Lung (tissue), 12 donors: ENCODE data around the gene MPV17L2. TPM values are rescaled to one million over a fixed set of nuclear protein-coding genes. Genes with fewer than 3 reads are reported as not detected.

Experiments used
- ATAC-seq: fragments of 200-7000 bp; cut with Tn5 transposase; one replicate; pipeline ENCODE4 v1.9.1; 2020; ENCODE audit warnings: moderate number of reproducible peaks; ENCODE audit not compliant: insufficient read depth, low FRiP score
- DNase-seq, 3 donors: peaks; one replicate each; pipeline ENCODE4 v3.0.0-alpha.2; 2013 to 2017
- H3K27ac ChIP-seq, 2 donors: one replicate each; pipeline ENCODE4 v1.5.1; 2013; ENCODE audit warnings: mild to moderate bottlenecking in 2 of 2, moderate library complexity in 2 of 2, control low read depth in 1 of 2, inconsistent platforms in 1 of 2, low read depth in 1 of 2, low read length in 1 of 2
- H3K27me3 ChIP-seq, 3 donors: one replicate each; pipeline ENCODE4 v1.5.1; 2013; ENCODE audit warnings: low read length in 2 of 3; ENCODE audit not compliant: control insufficient read depth in 3 of 3, insufficient read depth in 3 of 3
- H3K36me3 ChIP-seq, 4 donors: one replicate each; pipeline ENCODE4 v1.5.1; 2013; ENCODE audit warnings: low read length in 4 of 4, mild to moderate bottlenecking in 1 of 4, moderate library complexity in 1 of 4; ENCODE audit not compliant: control insufficient read depth in 4 of 4, insufficient read depth in 4 of 4
- H3K4me1 ChIP-seq, 5 donors: one replicate each; pipeline ENCODE4 v1.5.1; 2013; ENCODE audit warnings: low read length in 5 of 5, mild to moderate bottlenecking in 2 of 5, moderate library complexity in 1 of 5; ENCODE audit not compliant: control insufficient read depth in 5 of 5, insufficient read depth in 5 of 5
- H3K4me3 ChIP-seq: one replicate; pipeline ENCODE4 v1.5.1; 2013; ENCODE audit warnings: mild to moderate bottlenecking, control low read depth, moderate library complexity
- H3K9ac ChIP-seq, 2 donors: one replicate each; pipeline ENCODE4 v1.5.1; 2013; ENCODE audit warnings: low read length in 2 of 2, control low read depth in 1 of 2; ENCODE audit not compliant: insufficient read depth in 1 of 2
- H3K9me3 ChIP-seq, 4 donors: one replicate each; pipeline ENCODE4 v1.5.1; 2013; ENCODE audit warnings: low read length in 3 of 4, mild to moderate bottlenecking in 1 of 4, moderate library complexity in 1 of 4; ENCODE audit not compliant: control insufficient read depth in 4 of 4, insufficient read depth in 3 of 4
- CTCF ChIP-seq: IDR thresholded peaks from 2 replicates; pipeline ENCODE4 v1.5.1; 2012; ENCODE audit warnings: mild to moderate bottlenecking; ENCODE audit errors: control extremely low read depth, extremely low read depth
- WGBS, 2 donors: extraction: QIAGEN DNeasy Blood & Tissue Kit; methylation state at CpG; one replicate each; pipeline ENCODE4 v1.1.7; 2013; 5-methylcytosine and 5-hydroxymethylcytosine counted together
- polyA plus RNA-seq, 2 donors: library from polyadenylated mRNA; stranded (reverse); fragments of 200-250 nt; gene quantifications; one replicate each; pipeline ENCODE4 v1.2.1, GENCODE V29; 2013
- total RNA-seq, 2 donors: library from RNA; depleted of rRNA in 1 of 2; stranded (reverse); fragments of >200 nt in 1 of 2; gene quantifications; one replicate each; pipeline ENCODE4 v1.2.1, GENCODE V29; 2014 to 2021
- donor health status: control.
- donor health status: control.
- donor health status: Bipolar disorder and iron deficiency.
- donor health status: healthy.
- donor health status: DM: yes; HTN: yes; CAD: no.

Gene MPV17L2
- total and polyA plus RNA-seq, 4 donors, result 3.2 to 28.0 (median 18.2) TPM

- Histone ChIP-seq H3K9me3 (no peaks in the 10 kb centered on the region), H3K4me1 (peaks cover 4 to 23% (median 6%) of the 10 kb centered on the region in 5 donors), H3K9ac (no peak overlapping the region), H3K27ac (no peak overlapping the region), H3K27me3 (no peaks in the 10 kb centered on the region), H3K36me3 (peaks cover 0 to 9% (median 3%) of the 10 kb centered on the region in 4 donors), H3K4me3 (no peak overlapping the region)
- WGBS, 2 donors, result 80% methylated on average over 24 of the region's 24 CpGs
- no peak for TF ChIP-seq CTCF
- DNase-seq (no peak), ATAC-seq (no peak)
Observed at GRCh38 chr19:18202397-18202777, 9.4 kb downstream of the MPV17L2 start.

- H3K27me3 ChIP-seq, result no peaks in the 10 kb centered on the region
- peaks cover 0 to 8% (median 2%) of the 10 kb centered on the region in 4 donors for H3K36me3 ChIP-seq
- no peaks in the 10 kb centered on the region for H3K9me3 ChIP-seq
- peak overlapping the region; percentile 53 for H3K4me3 ChIP-seq
- peaks cover 4 to 23% (median 6%) of the 10 kb centered on the region in 5 donors for H3K4me1 ChIP-seq
- H3K9ac ChIP-seq, result no peak overlapping the region
- ATAC-seq, result no peak
- DNase-seq, result peak; percentile 38 to 44 (median 43)
- TF ChIP-seq CTCF, result no peak
- 7 to 10% methylated on average over 32 of the region's 32 CpGs for WGBS, 2 donors
- no peak overlapping the region for H3K27ac ChIP-seq
Observed at GRCh38 chr19:18202778-18203407, 9.9 kb downstream of the MPV17L2 start.

- H3K9ac ChIP-seq, result no peak overlapping the region
- peak in 2 of 3 donors; percentile 37 to 49 for DNase-seq
Observed at GRCh38 chr19:18203408-18203862, 10.4 kb downstream of the MPV17L2 start.

More at GRCh38 chr19:18203408-18203862, 10.4 kb downstream of the MPV17L2 start:
- 1% methylated on average over 36 to 38 of the region's 38 CpGs for WGBS, 2 donors
- peaks cover 0 to 3% (median under 1%) of the 10 kb centered on the region in 4 donors for H3K36me3 ChIP-seq
- ATAC-seq, result no peak
- H3K27me3 ChIP-seq, result no peaks in the 10 kb centered on the region
- H3K9me3 ChIP-seq, result no peaks in the 10 kb centered on the region
- H3K4me1 ChIP-seq, result peaks cover 4 to 23% (median 6%) of the 10 kb centered on the region in 5 donors
- peak overlapping the region; percentile 53 for H3K4me3 ChIP-seq
- no peak for TF ChIP-seq CTCF
- peak overlapping the region; percentile 50 to 67 for H3K27ac ChIP-seq
